G401.6 (cell line): ENCODE results near the gene SLC39A9.
"Not testable (repeated sequence)": the region's sequence is repeated elsewhere in the genome, so short reads cannot be mapped to it uniquely, and the experiment has no call there.

Experiments
- FAIRE-seq: peaks from 2 replicates; lab custom pipeline; 2012; peaks lifted over from hg19 to GRCh38; lab: Jason Lieb, UNC

Gene SLC39A9

DNA sequence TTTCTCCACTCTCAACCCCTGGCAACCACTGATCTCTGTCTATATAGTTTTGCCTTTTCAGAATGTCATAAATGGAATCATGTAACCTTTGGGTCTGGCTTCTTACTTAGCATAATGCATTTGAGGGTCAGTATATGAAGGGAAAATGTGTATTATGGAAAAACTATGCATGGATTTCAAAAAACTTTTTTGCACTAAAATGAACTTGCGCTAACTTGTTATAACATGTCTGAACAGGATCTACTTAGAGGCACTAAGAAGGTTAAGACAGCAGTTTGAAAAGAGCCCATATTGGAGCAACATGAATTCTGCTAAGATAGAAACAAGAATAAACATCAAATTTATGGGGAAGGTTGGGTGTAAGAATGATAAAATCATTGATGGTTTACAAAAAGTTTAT is 29.1 kb downstream of the SLC39A9 start:
- FAIRE-seq = no peak

- FAIRE-seq = no peak
These were observed 30.0 kb downstream of the SLC39A9 start for GRCh38 chr14:69428289-69428998.

- FAIRE-seq = no peak
These were observed 31.2 kb downstream of the SLC39A9 start for GRCh38 chr14:69429643-69430042.

GRCh38 chr14:69430306-69430939 is 31.9 kb downstream of the SLC39A9 start:
- FAIRE-seq = no peak

GRCh38 chr14:69432364-69432763 is 33.9 kb downstream of the SLC39A9 start:
- FAIRE-seq = no peak

GRCh38 chr14:69439521-69440270 is 41.2 kb downstream of the SLC39A9 start:
- FAIRE-seq = no peak

DNA sequence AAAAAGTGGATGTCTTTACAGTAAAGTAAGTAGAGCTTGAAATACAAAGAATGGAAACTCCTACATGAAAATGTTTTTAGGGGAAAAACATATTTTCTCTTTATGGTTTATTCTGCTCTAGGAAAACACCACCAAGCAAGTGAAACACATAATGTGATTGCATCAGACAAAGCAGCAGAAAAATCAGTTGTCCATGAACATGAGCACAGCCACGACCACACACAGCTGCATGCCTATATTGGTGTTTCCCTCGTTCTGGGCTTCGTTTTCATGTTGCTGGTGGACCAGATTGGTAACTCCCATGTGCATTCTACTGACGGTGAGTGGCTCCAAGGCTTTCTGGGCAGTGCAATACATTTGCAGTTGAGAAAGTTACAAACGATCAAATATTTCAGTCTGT is 43.5 kb downstream of the SLC39A9 start:
- FAIRE-seq = no peak

DNA sequence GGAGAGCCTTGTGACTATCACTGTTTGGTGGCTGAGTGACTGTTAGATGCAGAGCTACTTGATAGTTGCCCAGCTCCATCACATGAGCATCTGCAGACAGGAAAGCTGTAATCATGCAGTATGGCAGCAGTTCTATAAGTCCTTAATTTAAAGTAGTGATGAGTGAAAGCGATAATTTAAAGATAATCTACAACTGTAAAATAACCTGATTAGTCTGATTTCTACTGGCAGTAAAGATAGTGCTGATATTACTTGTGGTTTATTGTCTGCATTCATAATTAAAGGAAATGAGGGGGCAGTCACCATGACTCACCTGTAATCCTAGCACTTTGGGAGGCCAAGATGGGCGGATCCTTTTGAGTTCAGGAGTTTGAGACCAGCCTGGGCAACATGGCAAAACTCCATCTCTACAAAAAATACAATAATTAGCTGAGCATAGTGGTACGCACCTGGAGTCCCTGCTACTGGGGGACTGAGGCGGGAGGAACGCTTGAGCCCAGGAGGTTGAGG is 44.9 kb downstream of the SLC39A9 start:
- no peak for FAIRE-seq

- no peak for FAIRE-seq
These were observed 50.7 kb downstream of the SLC39A9 start for GRCh38 chr14:69449216-69449615.

GRCh38 chr14:69451941-69452340 is 53.4 kb downstream of the SLC39A9 start:
- no peak for FAIRE-seq

DNA sequence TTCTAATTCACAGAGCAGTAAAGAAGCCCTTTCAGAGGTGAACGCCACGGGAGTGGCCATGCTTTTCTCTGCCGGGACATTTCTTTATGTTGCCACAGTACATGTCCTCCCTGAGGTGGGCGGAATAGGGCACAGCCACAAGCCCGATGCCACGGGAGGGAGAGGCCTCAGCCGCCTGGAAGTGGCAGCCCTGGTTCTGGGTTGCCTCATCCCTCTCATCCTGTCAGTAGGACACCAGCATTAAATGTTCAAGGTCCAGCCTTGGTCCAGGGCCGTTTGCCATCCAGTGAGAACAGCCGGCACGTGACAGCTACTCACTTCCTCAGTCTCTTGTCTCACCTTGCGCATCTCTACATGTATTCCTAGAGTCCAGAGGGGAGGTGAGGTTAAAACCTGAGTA is 59.9 kb downstream of the SLC39A9 start:
- FAIRE-seq = no peak

- no peak for FAIRE-seq
These were observed 60.6 kb downstream of the SLC39A9 start for GRCh38 chr14:69459122-69459521.

DNA sequence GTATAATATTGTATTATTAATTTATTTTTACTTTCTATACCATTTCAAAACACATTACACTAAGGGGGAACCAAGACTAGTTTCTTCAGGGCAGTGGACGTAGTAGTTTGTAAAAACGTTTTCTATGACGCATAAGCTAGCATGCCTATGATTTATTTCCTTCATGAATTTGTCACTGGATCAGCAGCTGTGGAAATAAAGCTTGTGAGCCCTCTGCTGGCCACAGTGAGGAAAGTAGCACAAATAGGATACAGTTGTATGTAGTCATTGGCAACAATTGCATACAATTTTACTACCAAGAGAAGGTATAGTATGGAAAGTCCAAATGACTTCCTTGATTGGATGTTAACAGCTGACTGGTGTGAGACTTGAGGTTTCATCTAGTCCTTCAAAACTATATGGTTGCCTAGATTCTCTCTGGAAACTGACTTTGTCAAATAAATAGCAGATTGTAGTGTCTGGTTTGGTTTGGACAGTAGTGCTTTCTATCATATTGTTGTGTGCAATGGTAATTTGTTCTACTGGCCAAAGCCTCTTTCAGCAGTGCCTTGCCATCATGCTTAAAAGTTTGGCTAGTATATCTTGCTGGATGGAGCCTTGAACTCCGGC is 61.7 kb downstream of the SLC39A9 start:
- FAIRE-seq = peak; percentile 86

- FAIRE-seq = no peak
These were observed 65.9 kb downstream of the SLC39A9 start for GRCh38 chr14:69464379-69464778.

DNA sequence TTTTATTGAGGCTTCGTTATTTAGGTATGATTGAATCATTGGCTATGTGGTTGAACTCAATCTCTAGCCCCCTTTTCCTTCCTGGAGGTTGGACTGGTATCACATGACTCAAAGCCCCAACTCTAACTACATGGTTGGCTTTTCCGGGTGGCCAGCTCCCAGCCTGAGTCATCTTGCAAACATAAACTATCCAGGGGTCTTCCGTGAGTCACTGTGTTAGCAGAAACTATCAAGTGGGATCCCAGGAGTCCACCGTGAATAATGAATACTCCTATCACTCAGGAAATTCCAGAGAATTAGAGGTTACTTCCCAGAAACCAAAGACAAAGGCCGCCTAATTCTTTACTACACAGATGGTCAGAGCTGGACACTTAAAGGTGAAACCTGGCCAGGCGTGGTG is 66.3 kb downstream of the SLC39A9 start:
- FAIRE-seq = no peak

DNA sequence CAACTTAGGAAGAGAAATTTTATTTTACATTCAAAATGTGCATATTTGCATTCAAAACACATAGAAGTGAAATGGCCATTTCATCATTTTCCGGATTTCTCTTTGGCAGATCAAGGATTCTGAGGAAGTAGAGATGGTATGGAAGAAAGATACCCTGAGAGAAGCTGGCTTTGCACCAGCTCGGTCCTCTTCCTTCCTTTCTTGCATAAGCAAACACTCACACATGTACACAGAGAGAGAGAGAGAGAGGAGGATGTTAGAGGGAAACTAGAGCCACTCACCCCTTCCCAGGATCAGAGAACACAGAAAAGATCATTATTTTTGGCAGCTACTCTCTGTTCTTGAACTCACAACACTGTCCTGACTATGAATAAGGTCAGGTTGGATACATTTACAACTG is 70.5 kb downstream of the SLC39A9 start:
- FAIRE-seq = no peak

- FAIRE-seq = no peak
These were observed 72.9 kb downstream of the SLC39A9 start for GRCh38 chr14:69471436-69471835.

GRCh38 chr14:69471916-69472315 is 73.4 kb downstream of the SLC39A9 start:
- no peak for FAIRE-seq

- no peak for FAIRE-seq
These were observed 74.8 kb downstream of the SLC39A9 start for GRCh38 chr14:69473260-69473659.

DNA sequence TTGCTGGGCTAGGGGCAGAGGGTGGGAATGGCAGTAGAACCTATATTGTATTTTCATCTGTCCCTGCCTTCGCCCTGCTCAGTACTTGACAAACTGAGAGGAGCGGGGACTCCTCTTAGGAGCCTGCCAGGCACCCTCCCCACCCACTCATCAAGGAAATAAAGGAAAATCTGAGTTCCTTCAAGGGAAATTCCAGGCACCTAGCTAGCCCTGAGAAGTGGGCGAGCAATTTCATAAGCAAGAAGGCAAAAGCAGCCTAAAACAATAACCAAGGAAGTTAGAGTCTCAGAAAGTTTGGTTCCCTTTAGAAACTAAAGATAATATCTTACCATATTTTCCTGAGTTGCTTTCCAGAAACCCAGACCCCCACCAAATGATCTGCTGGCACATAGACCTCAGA is 75.5 kb downstream of the SLC39A9 start:
- no peak for FAIRE-seq

DNA sequence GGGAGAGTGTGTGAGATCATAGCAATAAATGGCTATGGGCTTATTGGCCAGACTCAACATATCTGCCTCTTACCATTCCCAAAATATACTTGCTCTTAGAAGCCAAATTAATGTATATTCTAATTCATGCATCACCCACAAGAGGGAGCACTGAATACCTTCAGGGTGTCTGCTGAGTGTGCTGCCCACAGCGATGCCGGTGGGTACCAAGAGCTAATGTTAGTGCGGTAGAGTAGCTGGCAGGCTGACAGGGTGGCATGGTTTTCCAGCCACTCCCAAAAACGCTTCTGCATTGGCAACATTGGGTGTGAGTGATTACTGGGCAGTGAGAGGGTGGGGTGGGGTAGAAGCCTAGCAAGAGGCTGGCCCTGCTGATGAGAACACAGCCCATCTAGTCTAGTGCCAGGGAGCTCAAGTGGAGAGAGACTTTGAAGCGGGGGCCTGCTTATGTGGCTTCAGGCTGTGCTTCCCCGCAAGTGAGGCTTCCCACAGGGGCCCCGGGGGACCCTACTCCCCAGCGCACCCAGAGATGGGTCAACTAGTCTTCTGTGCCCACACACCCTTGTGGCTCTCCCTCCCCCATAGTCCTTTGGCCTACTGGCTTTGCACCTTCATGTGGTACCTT is 76.8 kb downstream of the SLC39A9 start:
- no peak for FAIRE-seq

DNA sequence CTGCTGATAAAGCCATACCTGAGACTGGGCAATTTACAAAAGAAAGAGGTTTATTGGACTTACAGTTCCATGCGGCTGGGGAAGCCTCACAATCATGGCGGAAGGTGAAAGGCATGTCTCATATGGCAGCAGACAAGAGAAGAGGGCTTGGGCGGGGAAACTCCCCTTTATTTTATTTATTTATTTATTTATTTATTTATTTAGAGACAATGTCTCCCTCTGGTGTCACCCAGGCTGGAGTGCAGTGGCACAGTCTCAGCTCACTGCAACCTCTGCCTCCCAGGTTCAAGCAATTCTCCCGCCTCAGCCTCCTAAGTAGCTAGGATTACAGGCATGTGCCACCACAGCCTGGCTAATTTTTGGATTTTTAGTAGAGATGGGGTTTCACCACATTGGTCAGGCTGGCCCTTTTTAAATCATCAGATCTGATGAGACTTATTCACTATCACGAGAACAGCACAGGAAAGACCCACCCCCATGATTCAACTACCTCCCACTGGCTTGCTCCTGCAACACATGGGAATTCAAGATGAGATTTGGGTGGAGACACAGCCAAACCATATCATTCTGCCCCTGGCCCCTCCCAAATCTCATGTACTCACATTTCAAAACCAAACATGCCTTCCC is 78.4 kb downstream of the SLC39A9 start:
- not testable (repeated sequence) for FAIRE-seq
